Activated CD4-positive, alpha-beta T cell treated with anti-CD3 and anti-CD28 coated beads, Interleukin-2, amount 50 U/mL, for 4 hours (primary cell): ENCODE results near the gene ICAM4.

ENCODE experiments used
- DNase-seq, 2 experiments: peaks; one replicate each; pipeline ENCODE4 v3.0.0-alpha.2; 2020

Gene ICAM4

GRCh38 chr19:10291554-10292205 lies 4.9 kb downstream of the ICAM4 start:
- no peak for DNase-seq

- DNase-seq, result peak; percentile 55 to 56
These were observed 5.5 kb downstream of the ICAM4 start for GRCh38 chr19:10292206-10292788.

- DNase-seq, result no peak
These were observed 6.3 kb downstream of the ICAM4 start for GRCh38 chr19:10292789-10293636.

- DNase-seq, result no peak
These were observed 7.0 kb downstream of the ICAM4 start for GRCh38 chr19:10293637-10294367.

- DNase-seq, result no peak
These were observed 7.6 kb downstream of the ICAM4 start for GRCh38 chr19:10294368-10294697.

GRCh38 chr19:10295305-10295846 lies 8.6 kb downstream of the ICAM4 start:
- DNase-seq, result peak; percentile 63 to 67

GRCh38 chr19:10295847-10296591 lies 9.3 kb downstream of the ICAM4 start:
- DNase-seq, result no peak

GRCh38 chr19:10299545-10300458 lies 13.0 kb downstream of the ICAM4 start:
- no peak for DNase-seq

GRCh38 chr19:10305139-10305806 lies 18.5 kb downstream of the ICAM4 start:
- no peak for DNase-seq

- DNase-seq, result no peak
These were observed 19.6 kb downstream of the ICAM4 start for GRCh38 chr19:10306327-10306726.

- no peak for DNase-seq
These were observed 22.7 kb downstream of the ICAM4 start, which contains the start of gene ZGLP1 for GRCh38 chr19:10309423-10309822. Gene ZGLP1 (minus strand): TSS chr19:10309815.

GRCh38 chr19:10315335-10316214 lies 28.8 kb downstream of the ICAM4 start, which contains the start of gene FDX2:
Gene FDX2 (minus strand): TSS chr19:10316015. CDS start chr19:10315996, 19 bp downstream.
- DNase-seq, result peak; percentile 94

- no peak for DNase-seq
These were observed 29.7 kb downstream of the ICAM4 start for GRCh38 chr19:10316229-10317044.

- no peak for DNase-seq
These were observed 30.5 kb downstream of the ICAM4 start for GRCh38 chr19:10317045-10317856.

- DNase-seq, result no peak
These were observed 31.2 kb downstream of the ICAM4 start for GRCh38 chr19:10317857-10318462.

- DNase-seq, result no peak
These were observed 32.3 kb downstream of the ICAM4 start for GRCh38 chr19:10318807-10319682.
